GM19351 (cell line): ENCODE data around the gene FBL.
A peak's percentile ranks its signal among the peaks of the same experiment; 100 is the strongest.
"Not testable (repeated sequence)": the region's sequence is repeated elsewhere in the genome, so short reads cannot be mapped to it uniquely, and the experiment has no call there.

Experiments
- ATAC-seq: cut with Tn5 transposase; IDR thresholded peaks from one replicate; pipeline ENCODE4 v1.9.1; 2021; ENCODE audit warnings: mild to moderate bottlenecking, moderate library complexity; ENCODE audit not compliant: unreplicated experiment

Gene FBL

GRCh38 chr19:39825531-39826076, 20.6 kb downstream of the FBL start:
- ATAC-seq = no peak

DNA sequence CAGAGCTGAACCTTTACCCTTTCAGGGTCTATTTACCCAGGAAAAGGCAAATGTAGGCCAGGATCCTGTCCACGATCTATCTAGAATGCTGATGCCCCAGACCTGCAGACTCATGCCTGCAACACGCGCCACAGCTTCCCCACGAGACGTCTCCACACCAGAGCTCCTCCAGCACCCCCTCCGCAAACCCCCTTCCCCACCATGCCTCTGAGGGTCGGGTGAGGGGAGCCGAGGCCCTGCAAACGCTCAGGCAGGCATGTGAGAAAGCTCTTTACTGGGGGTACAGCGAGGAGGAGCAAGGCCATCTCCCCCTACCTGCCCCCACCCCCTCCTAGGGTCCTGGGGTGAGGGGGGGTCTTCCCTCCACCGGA, 21.1 kb downstream of the FBL start:
- no peak for ATAC-seq

DNA sequence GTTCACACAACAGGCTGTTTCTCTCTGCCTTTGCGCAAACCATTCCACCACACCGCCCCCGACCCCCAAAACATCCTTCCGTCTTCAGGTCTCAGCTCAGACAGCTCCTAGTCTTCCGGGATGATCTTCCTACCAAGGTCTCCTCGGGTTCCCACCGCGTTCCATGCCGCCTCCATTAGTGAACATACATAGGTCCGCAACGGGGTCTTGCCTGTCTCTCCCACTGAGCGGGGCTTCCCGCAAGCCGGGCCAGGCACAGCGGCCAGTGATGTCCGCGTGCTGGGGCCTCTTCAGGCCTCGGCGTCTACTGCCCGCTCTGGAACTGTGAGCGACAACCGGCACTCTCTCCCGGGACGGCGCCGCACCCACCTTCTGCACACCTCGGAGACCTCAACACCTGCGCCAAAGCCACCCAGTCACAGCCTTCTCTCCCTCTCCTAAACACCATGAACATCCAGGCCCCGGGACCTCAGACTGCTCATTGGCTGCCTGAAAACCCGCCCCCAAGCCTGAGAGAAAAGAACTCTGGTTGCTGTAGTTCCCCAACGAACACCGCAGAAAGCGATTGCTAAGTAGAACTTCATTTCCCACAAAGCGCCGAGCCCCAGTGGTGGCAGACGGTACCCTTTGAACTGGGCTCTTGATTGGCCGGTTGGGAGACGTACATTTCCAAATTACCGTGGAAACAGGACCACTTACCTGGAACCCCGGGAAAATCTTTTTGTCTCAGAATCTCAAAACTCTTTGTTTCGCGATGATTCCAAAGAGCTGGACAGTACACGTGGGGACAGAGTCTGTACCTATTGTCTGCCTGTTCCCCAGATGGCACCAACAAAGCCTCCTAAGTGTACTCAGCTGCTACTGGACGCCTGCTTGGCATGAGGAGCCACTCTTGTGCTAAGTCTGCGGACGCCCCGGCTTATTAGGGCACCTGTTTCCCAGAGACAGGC, 21.8 kb downstream of the FBL start:
- peak; percentile 60 for ATAC-seq

DNA sequence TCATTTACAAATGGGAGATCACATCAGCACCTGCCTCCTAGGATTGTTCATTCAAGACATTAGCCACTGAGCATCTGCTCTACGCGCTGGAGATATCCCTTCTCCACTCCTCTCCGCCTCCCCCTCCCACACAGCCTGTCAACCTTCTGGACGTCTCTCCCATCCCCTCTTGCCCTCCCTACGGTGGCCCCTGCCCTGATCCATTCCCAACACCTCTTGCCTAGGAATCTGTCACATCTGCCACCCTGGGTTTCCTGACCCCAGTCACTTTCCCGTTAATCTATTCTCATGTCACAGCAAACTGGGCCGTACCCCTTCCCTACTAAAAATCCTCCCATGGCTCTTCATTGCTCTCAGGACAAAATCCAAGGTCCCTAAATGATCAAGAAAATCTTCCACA, 22.5 kb downstream of the FBL start:
- ATAC-seq = no peak

DNA sequence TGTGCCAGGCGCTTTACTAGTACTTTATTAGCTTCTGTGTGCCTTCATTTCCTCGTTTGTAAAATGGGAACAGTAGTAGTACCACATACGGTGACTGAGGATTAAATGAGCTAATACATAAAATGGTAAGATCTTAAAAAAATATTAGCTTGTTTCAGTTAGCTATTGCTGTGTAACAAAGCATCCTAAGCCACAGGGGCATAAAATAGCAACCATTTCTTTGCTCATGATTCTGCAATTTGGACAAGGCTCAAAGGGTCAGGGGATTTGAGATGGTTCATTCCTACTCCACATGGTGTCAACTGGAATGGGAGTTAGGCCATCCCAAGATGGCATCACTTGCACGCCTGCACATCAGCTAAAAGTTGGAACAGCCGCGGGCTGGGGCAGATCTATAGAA, 25.5 kb downstream of the FBL start:
- no peak for ATAC-seq

DNA sequence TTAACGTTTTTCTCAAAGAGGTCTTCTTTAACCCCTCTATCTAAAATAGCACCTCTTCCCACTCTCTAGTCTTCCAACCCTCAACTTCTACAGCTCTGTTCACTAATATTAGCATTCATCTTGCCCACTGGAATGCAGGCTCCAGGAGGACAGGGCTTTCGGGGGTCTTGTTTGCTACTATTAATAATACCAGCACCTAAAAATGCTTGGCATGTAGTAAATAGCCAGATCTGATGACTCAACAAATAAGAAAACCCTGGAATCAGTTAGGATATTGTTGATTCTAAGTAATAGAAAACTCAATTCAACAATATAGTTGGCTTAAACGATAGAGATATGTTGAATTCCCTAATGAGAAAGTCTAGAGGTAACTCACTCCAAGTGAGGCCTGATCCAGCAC, 26.4 kb downstream of the FBL start:
- ATAC-seq = no peak

DNA sequence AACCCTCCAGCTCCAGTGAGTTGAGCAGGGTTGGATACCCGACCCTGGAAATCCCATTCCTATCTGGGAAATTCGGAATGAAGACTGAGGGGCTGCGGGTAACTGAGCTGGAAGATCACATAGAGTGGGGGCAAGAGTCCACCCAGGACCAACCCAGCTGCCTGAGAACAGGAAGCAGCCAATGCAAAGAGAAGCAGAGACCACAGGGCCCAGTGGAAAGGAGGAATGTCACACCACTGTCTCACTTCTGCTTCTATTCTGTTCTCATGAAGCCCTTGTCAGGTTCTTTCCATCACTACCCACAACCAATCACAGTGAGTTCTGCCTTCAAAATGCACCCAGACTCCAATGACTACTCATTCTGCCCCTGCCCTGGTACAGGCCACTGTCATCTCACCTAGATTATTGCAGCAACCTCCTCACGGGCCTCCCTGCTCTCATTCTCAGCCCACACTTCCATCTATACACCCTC, 27.5 kb downstream of the FBL start:
- peak; percentile 69 for ATAC-seq

DNA sequence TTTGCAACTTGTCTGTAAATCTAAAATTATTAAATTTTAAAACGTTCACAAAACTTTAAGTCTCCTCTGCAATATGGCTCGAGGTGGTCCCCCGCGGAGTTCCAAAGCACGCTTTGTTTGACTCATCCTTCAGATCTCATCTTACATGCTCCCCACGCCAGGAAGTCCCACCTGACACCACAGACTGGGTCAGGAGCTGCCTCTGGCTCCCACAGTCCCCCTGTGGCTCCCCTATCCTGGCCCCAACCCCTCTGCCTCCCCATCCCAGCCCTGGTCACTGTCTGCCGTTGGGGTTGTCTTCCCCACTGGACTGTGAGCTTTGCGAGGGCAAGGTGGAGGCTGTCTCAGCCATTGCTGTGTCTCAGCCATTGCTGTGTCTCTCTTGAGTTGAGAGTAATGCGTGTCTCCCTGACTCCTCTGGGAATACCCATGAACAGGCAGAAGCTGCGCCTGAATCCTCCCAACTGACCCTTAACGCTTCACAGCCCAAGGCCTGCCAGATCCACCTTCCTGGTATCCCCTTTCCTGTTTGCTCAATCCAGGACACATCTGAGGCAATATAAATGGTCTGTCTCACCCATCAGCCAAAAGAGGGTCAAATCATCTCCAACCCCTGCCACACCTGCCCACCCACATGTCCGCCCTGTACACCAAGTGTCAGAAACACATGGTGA, 28.2 kb downstream of the FBL start:
- no peak for ATAC-seq

DNA sequence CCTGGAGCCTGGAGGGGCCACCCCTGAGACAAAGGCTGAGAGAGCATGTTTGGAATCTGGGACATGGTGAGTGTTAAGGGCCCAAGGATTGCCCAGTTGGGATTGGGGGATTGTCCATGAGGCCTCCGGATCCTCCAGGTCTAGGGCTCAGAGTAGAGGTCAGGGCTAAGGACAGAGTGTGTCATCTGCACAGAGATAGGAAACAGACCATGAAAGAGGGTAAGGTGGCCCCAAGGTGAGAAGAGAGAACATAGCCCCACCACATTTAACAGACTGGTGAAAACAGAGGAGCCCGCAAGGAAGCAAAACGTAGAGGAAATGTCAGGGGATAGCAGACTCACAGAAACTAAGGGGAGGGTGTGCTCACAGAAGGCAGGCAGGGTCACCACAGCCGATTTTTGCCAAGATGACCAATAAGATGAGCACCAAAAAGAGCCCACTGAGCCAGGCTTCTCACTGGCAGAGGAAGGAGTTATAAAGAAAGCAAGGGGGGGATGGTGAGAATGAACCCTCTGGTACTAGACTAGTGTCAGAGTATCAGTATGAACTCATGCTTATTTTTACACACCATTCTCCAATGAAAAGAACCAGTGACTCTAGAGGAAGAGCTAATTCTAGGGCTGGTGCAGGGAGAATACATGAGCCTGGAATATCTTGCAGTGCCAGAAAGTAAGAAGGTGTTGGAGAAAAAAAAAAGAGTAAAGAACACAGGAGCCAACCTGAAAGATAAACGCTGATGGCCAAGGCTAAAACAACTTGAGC, 29.7 kb downstream of the FBL start:
- no peak for ATAC-seq

- ATAC-seq = no peak
These were observed 31.6 kb downstream of the FBL start for GRCh38 chr19:39814595-39814994.

GRCh38 chr19:39814111-39814510, 32.1 kb downstream of the FBL start:
- not testable (repeated sequence) for ATAC-seq

DNA sequence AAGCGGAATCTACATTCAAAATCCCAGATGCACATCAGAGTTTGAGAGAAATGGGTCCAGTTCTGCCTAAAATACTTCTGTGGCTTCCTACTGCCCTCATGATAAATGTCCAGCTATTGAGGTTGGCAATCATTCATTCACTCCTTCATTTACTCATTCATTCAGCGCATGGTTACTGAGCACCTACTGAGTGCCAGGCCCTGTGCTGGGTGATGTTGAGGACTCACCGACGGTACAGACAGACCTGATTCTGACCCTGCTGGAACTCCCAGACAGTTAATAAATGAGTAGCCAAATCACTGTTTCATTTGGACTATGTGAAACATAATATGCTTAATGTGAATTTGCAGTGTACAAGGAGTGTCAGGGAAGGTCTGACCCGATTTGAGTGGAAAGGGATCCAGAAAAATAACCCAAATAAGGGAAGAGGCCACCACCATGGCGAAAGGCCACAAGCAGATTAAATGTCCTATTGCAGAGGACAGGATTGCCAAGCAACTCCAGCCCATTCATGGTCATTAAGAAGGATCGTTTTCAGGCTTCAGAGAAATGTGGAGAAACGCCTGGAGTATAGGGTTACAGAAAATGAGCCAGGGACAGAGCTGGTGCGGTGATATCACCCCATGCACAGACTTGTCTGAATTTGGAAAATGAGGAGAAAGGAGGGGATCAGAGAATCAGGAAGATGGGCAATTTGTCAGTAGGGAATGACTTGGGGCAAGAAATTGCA, 32.8 kb downstream of the FBL start:
- no peak for ATAC-seq

DNA sequence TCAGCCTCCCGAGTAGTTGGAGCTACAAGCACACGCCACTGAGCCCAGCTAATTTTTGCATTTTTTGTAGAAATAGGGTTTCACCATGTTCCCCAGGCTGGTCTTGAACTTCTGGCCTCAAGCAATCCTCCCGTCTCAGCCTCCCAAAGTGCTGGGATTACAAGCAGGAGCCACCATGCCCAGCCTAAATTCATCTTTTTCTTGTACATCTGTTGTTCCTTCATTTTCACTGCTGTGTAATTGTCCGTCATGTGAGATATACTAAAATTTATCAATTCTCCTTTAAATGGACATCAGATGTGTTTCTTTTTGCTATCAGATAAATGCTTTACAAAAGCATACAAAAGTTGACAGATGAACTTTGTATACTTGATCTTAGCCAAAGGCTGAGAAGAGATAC, 35.1 kb downstream of the FBL start:
- no peak for ATAC-seq

DNA sequence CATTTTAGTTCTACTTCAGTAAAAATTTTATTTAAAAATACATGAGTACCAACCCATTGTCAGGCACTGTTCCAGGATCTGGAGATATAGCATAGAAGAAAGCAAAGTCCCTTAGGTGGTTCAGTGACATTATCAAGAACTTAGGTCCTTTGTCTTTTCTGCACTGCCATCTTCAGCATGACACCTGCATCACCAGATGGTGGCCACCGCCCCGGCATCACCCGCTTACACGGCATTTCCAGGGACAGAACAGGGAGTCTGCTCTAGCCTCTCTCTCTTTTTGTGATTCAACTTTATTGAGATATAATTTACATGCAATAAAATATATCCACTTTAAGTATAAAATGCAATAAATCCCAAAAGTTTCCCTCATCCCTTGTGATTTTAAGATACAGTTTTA, 35.8 kb downstream of the FBL start:
- no peak for ATAC-seq

- no peak for ATAC-seq
These were observed 36.8 kb downstream of the FBL start for GRCh38 chr19:39809368-39809767.

- not testable (repeated sequence) for ATAC-seq
These were observed 37.5 kb downstream of the FBL start for GRCh38 chr19:39808688-39809087.

DNA sequence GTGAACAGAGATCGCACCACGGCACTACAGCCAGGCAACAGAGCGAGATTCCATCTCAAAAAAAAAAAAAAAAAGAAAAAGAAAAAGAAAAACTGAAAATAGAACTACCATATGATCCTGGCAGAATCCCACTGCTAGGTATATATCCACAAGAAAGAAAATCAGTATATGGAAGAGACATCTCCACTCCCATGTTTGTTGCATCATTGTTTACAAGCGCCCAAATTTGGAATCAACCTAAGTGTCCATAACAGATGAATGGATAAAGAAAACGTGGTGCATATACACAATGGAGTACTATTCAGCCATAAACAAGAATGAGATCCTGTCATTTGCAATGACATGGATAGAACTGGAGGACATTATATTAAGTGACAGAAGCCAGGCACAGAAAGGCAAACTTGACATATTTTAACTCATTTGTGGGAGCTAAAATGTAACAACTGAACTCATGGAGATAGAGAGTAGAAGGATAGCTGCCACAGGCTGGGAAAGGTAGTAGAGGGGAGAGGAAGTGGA, 38.3 kb downstream of the FBL start:
- ATAC-seq = no peak

- ATAC-seq = no peak
These were observed 41.1 kb downstream of the FBL start for GRCh38 chr19:39805104-39805503.

DNA sequence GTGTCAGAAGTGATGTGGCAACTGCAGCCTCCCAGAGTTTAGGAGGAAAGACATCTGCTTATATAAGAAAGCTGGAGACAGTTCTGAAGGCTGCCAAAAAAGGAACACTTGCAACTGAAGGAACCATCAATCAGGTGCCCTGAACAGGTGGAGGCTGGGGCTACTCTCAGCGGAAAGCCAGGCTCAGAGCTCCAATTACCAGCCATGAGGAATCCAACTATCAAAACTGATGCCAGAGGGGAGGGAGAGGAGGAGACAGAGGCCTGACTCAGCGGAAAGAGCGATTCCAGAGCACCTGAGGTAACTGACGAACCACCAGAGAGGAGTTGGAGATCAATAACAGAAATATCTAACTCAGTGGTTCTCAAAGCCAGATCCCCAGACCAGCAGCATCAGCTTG, 43.2 kb downstream of the FBL start:
- ATAC-seq = no peak

DNA sequence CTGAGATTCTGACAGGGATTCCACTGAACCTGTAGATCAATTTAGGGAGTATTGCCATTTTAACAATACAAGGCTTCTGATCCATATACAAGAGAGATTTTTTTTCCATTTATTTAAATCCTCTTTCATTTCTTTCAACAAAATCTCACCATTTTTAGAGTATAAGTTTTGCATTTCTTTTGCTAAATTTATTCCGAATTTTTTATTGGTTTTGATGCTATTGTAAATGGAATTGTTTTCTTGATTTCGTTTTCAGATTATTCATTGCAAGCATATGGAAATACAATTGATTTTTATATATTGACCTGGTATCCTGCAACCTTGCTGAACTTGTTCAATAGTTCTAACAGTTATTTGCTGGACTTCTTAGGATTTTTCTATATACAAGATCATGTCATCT, 49.1 kb downstream of the FBL start:
- no peak for ATAC-seq
